CD14-positive monocyte (primary cell): ENCODE measurements around the gene MPST. TPM values are rescaled to one million over a fixed set of nuclear protein-coding genes. Genes with fewer than 3 reads are reported as not detected.

Experiments used
- DNase-seq, 3 donors: peaks; one replicate each; pipeline ENCODE4 v3.0.0-alpha.2; 2011 to 2022
- H2AFZ ChIP-seq: 2 replicates; pipeline ENCODE4 v1.6.0; 2012; ENCODE audit warnings: mild to moderate bottlenecking, low read depth, low read length, inconsistent platforms; ENCODE audit not compliant: insufficient read depth, poor library complexity, severe bottlenecking
- H3K27ac ChIP-seq, 2 donors: 1 replicate in 1 of 2; 2 replicates in 1 of 2; pipeline ENCODE4 v1.5.1; 2012 to 2013; ENCODE audit warnings: low read length in 2 of 2, control low read depth in 1 of 2, inconsistent platforms in 1 of 2, low read depth in 1 of 2, mild to moderate bottlenecking in 1 of 2
- H3K27me3 ChIP-seq, 2 donors: one replicate each; pipeline versions ENCODE4 v1.6.0 to v1.6.1; 2011 to 2013; ENCODE audit warnings: low read length in 2 of 2; ENCODE audit not compliant: control insufficient read depth in 2 of 2, insufficient read depth in 2 of 2
- H3K36me3 ChIP-seq, 2 donors: replicated peaks in 1 of 2; 1 replicate in 1 of 2; 2 replicates in 1 of 2; pipeline versions ENCODE4 v1.5.1 to v1.6.1; 2012 to 2013; ENCODE audit warnings: low read length in 2 of 2, control low read depth in 1 of 2, inconsistent platforms in 1 of 2, mild to moderate bottlenecking in 1 of 2; ENCODE audit not compliant: insufficient read depth in 2 of 2, control insufficient read depth in 1 of 2
- H3K4me1 ChIP-seq, 2 donors: 1 replicate in 1 of 2; 2 replicates in 1 of 2; pipeline versions ENCODE4 v1.5.1 to v1.6.1; 2012 to 2013; ENCODE audit warnings: low read length in 2 of 2, control low read depth in 1 of 2, inconsistent platforms in 1 of 2, mild to moderate bottlenecking in 1 of 2, moderate library complexity in 1 of 2; ENCODE audit not compliant: insufficient read depth in 2 of 2, control insufficient read depth in 1 of 2
- H3K4me2 ChIP-seq: replicated peaks from 2 replicates; pipeline ENCODE3; 2012; ENCODE audit warnings: low read length, moderate library complexity, mild to moderate bottlenecking; ENCODE audit not compliant: poor library complexity, severe bottlenecking; ENCODE audit errors: extremely low read depth
- H3K4me3 ChIP-seq, 3 experiments: fragments of 200-600 bp in 1 of 3; sonication (generic) in 1 of 3; replicated peaks in 1 of 3; 1 replicate in 2 of 3; 2 replicates in 1 of 3; pipeline ENCODE4 v1.5.1; 2011 to 2013; ENCODE audit warnings: low read length in 3 of 3, mild to moderate bottlenecking in 3 of 3, control low read depth in 2 of 3, low read depth in 2 of 3, inconsistent platforms in 1 of 3, moderate library complexity in 1 of 3
- H3K79me2 ChIP-seq: 2 replicates; pipeline ENCODE4 v1.6.0; 2012; ENCODE audit warnings: mild to moderate bottlenecking, control low read depth, inconsistent platforms, low read length, moderate library complexity; ENCODE audit not compliant: insufficient read depth
- H3K9ac ChIP-seq: 2 replicates; pipeline ENCODE4 v1.6.0; 2017; ENCODE audit warnings: low read length, mild to moderate bottlenecking; ENCODE audit not compliant: insufficient read depth, poor library complexity, severe bottlenecking
- H3K9me3 ChIP-seq, 2 donors: replicated peaks in 1 of 2; 1 replicate in 1 of 2; 2 replicates in 1 of 2; pipeline versions ENCODE4 v1.5.1 to v1.6.1; 2012 to 2013; ENCODE audit warnings: low read length in 2 of 2, control low read depth in 1 of 2; ENCODE audit not compliant: control insufficient read depth in 1 of 2, insufficient read depth in 1 of 2
- H4K20me1 ChIP-seq: 2 replicates; pipeline ENCODE4 v1.6.0; 2012; ENCODE audit warnings: mild to moderate bottlenecking, low read length, control low read depth, moderate library complexity; ENCODE audit not compliant: insufficient read depth
- H3K27ac Mint-ChIP-seq, 7 donors: one replicate each; pipeline ENCODE4 v1.8.0; 2020; ENCODE audit warnings: mild to moderate bottlenecking in 7 of 7, mixed read lengths in 7 of 7, moderate library complexity in 6 of 7, inconsistent platforms in 2 of 7
- H3K27me3 Mint-ChIP-seq, 3 donors: one replicate each; pipeline ENCODE4 v1.8.0; 2021 to 2022; ENCODE audit warnings: low read depth in 3 of 3, mild to moderate bottlenecking in 3 of 3, mixed read lengths in 3 of 3, moderate library complexity in 3 of 3, inconsistent platforms in 1 of 3
- H3K36me3 Mint-ChIP-seq, 2 donors: one replicate each; pipeline ENCODE4 v1.8.0; 2020; ENCODE audit warnings: mixed read lengths in 2 of 2, inconsistent platforms in 1 of 2, mild to moderate bottlenecking in 1 of 2
- H3K4me1 Mint-ChIP-seq: one replicate; pipeline ENCODE4 v1.8.0; 2020; ENCODE audit warnings: mild to moderate bottlenecking, mixed read lengths
- H3K4me3 Mint-ChIP-seq, 2 donors: one replicate each; pipeline ENCODE4 v1.8.0; 2020; ENCODE audit warnings: mild to moderate bottlenecking in 2 of 2, mixed read lengths in 2 of 2, moderate library complexity in 1 of 2
- H3K9me3 Mint-ChIP-seq, 7 donors: one replicate each; pipeline ENCODE4 v1.8.0; 2020 to 2022; ENCODE audit warnings: mixed read lengths in 7 of 7, mild to moderate bottlenecking in 6 of 7, moderate library complexity in 6 of 7, inconsistent platforms in 2 of 7
- CTCF ChIP-seq: fragments of 200-600 bp; IDR thresholded peaks from one replicate; pipeline ENCODE4 v1.8.0; 2022; ENCODE audit warnings: antibody characterized with exemption, mild to moderate bottlenecking
- WGBS: methylation state at CpG from one replicate; pipeline ENCODE4 v1.1.5; 2013; ENCODE audit warnings: missing lambda C conversion rate; ENCODE audit not compliant: insufficient coverage; 5-methylcytosine and 5-hydroxymethylcytosine counted together
- intact Hi-C, 2 donors: fragments of 100-400 bp; cut with micrococcal nuclease; formaldehyde crosslinking; loops; one replicate each; pipeline versions ENCODE4 v1.15.0 to v1.15.1; 2023
- polyA plus RNA-seq, 3 donors: library from polyadenylated mRNA; depleted of rRNA in 1 of 3; unstranded in 2 of 3; stranded (reverse) in 1 of 3; fragments of 300-500 nt in 2 of 3; fragments of >200 nt in 1 of 3; fragmentation: Illumina TruSeq in 2 of 3; gene quantifications; 1 replicate in 2 of 3; 2 replicates in 1 of 3; pipeline ENCODE4 v1.2.3, GENCODE V29; 2012 to 2021

Gene MPST
- polyA plus RNA-seq, 3 donors, result 27.9 to 53.7 (median 51.2) TPM

- Mint-ChIP-seq H3K36me3 (no peaks in the 10 kb centered on the region), H3K27me3 (peaks cover 8 to 14% (median 13%) of the 10 kb centered on the region in 3 donors), H3K4me3 (no peak overlapping the region), H3K4me1 (peaks cover 18% of the 10 kb centered on the region), H3K27ac (no peak overlapping the region), H3K9me3 (peaks cover 0 to 3% (median 0%) of the 10 kb centered on the region in 7 donors)
- H3K4me1 ChIP-seq, result peaks cover 4 to 9% of the 10 kb centered on the region in 2 donors
- no peaks in the 10 kb centered on the region for H3K36me3 ChIP-seq
- no peak overlapping the region for H3K4me3 ChIP-seq
- no peak overlapping the region for H3K27ac ChIP-seq
- peaks cover 0 to 14% of the 10 kb centered on the region in 2 donors for H3K27me3 ChIP-seq
- no peaks in the 10 kb centered on the region for H3K9me3 ChIP-seq
- H4K20me1 ChIP-seq, result no peaks in the 10 kb centered on the region
- DNase-seq, result no peak
- 66% methylated on average over 13 of the region's 17 CpGs for WGBS
- H3K79me2 ChIP-seq, result no peaks in the 10 kb centered on the region
- no peak overlapping the region for H3K4me2 ChIP-seq
- intact Hi-C loops, result loop anchor here (5.0 kb wide), 2 partner anchors 122 to 382 kb away; no protein-coding TSS in a partner anchor
- no peak overlapping the region for H3K9ac ChIP-seq
- no peak overlapping the region for H2AFZ ChIP-seq
- no peak for TF ChIP-seq CTCF
These were observed 55.5 kb downstream of the MPST start for GRCh38 chr22:37075046-37075445.

- intact Hi-C loops, result loop anchor here (5.0 kb wide), 2 partner anchors 121 to 381 kb away; no protein-coding TSS in a partner anchor
- peaks cover 0 to 3% (median 0%) of the 10 kb centered on the region in 7 donors for H3K9me3 Mint-ChIP-seq
- peaks cover 5 to 10% of the 10 kb centered on the region in 2 donors for H3K4me1 ChIP-seq
- no peaks in the 10 kb centered on the region for H3K9me3 ChIP-seq
- H3K27ac ChIP-seq, result no peak overlapping the region
- H3K4me3 ChIP-seq, result no peak overlapping the region
- no peak for TF ChIP-seq CTCF
- WGBS, result 91% methylated on average over 6 of the region's 9 CpGs
- peaks cover 18% of the 10 kb centered on the region for H3K4me1 Mint-ChIP-seq
- no peaks in the 10 kb centered on the region for H3K36me3 ChIP-seq
- H3K79me2 ChIP-seq, result no peaks in the 10 kb centered on the region
- no peak for DNase-seq
- peaks cover 7% of the 10 kb centered on the region in 3 donors for H3K27me3 Mint-ChIP-seq
- no peak overlapping the region for H2AFZ ChIP-seq
- H3K27me3 ChIP-seq, result peaks cover 0 to 9% of the 10 kb centered on the region in 2 donors
- no peaks in the 10 kb centered on the region for H3K36me3 Mint-ChIP-seq
- H3K4me2 ChIP-seq, result no peak overlapping the region
- H3K9ac ChIP-seq, result no peak overlapping the region
- no peaks in the 10 kb centered on the region for H4K20me1 ChIP-seq
- peak overlapping the region in 1 of 2 donors; percentile 58 for H3K4me3 Mint-ChIP-seq
- no peak overlapping the region for H3K27ac Mint-ChIP-seq
These were observed 56.4 kb downstream of the MPST start for GRCh38 chr22:37075822-37076433.
